ENCODE data around the gene PCSK1N.

- TF ChIP-seq EZH2 (IDR thresholded peaks at IDR 0.05; ENCODE audit: borderline replicate concordance, low read length) (no peak), CTCF (conservative IDR thresholded peaks at IDR 0.05 in 1 of 2, IDR thresholded peaks at IDR 0.05 in 1 of 2; ENCODE audit: extremely low read depth in 1 of 2, insufficient read depth in 1 of 2, low read depth in 1 of 2, low read length in 2 of 2) (no peak)
These were observed 53.7 kb downstream of the PCSK1N start for GRCh38 chrX:48781705-48782104.

Data from mammary epithelial cell (primary cell).